NCI-H2227 (cell line): ENCODE data around the gene SYNE3.

Source experiments
- DNase-seq: peaks from one replicate; lab custom pipeline; 2025; ENCODE audit not compliant: unreplicated experiment; lab: John Stamatoyannopoulos, UW

The SYNE3 gene

GRCh38 chr14:95516554-95517181, at the start of gene SYNE3:
TSS of gene SYNE3 (minus strand) at chr14:95516650. CDS start at chr14:95475821, 40,829 bp downstream.
- DNase-seq: peak; percentile 43

- DNase-seq: no peak
Measured at GRCh38 chr14:95564060-95564459, 47.6 kb upstream of the SYNE3 start.

GRCh38 chr14:95562892-95563685, 46.6 kb upstream of the SYNE3 start:
- DNase-seq: peak; percentile 50

- DNase-seq: peak; percentile 92
Measured at GRCh38 chr14:95561001-95561412, 44.6 kb upstream of the SYNE3 start.

GRCh38 chr14:95559203-95559602, 42.8 kb upstream of the SYNE3 start:
- no peak for DNase-seq

GRCh38 chr14:95557832-95558231, 41.4 kb upstream of the SYNE3 start:
- DNase-seq: no peak

- no peak for DNase-seq
Measured at GRCh38 chr14:95557291-95557690, 40.8 kb upstream of the SYNE3 start.

- no peak for DNase-seq
Measured at GRCh38 chr14:95555053-95555452, 38.6 kb upstream of the SYNE3 start.

- DNase-seq: no peak
Measured at GRCh38 chr14:95553141-95553540, 36.7 kb upstream of the SYNE3 start.

GRCh38 chr14:95551435-95551834, 35.0 kb upstream of the SYNE3 start:
- DNase-seq: no peak

- no peak for DNase-seq
Measured at GRCh38 chr14:95549656-95550585, 33.5 kb upstream of the SYNE3 start.

GRCh38 chr14:95548328-95548929, 32.0 kb upstream of the SYNE3 start:
- DNase-seq: no peak

GRCh38 chr14:95547626-95548327, 31.3 kb upstream of the SYNE3 start:
- DNase-seq: no peak

- DNase-seq: no peak
Measured at GRCh38 chr14:95547272-95547625, 30.8 kb upstream of the SYNE3 start.

GRCh38 chr14:95545515-95546168, 29.2 kb upstream of the SYNE3 start:
- DNase-seq: no peak

- no peak for DNase-seq
Measured at GRCh38 chr14:95544588-95544987, 28.1 kb upstream of the SYNE3 start.

GRCh38 chr14:95543021-95543420, 26.6 kb upstream of the SYNE3 start:
- DNase-seq: no peak

GRCh38 chr14:95541932-95542930, 25.8 kb upstream of the SYNE3 start:
- no peak for DNase-seq

GRCh38 chr14:95541346-95541745, 24.9 kb upstream of the SYNE3 start:
- DNase-seq: no peak
